Transverse colon (tissue), 4 donors: ENCODE results near the gene KLHL29. TPM values are rescaled to one million over a fixed set of nuclear protein-coding genes. Genes with fewer than 3 reads are reported as not detected.

ENCODE experiments used
- DNase-seq: peaks from one replicate; pipeline ENCODE4 v3.0.0-alpha.2; 2019
- H3K27ac ChIP-seq, 4 donors: fragments of 200-600 bp; sonication (generic); 2 replicates each; pipeline ENCODE4 v1.5.1; 2016 to 2018; ENCODE audit warnings: inconsistent platforms in 4 of 4
- H3K27me3 ChIP-seq: fragments of 200-600 bp; sonication (generic); 2 replicates; pipeline ENCODE4 v1.5.1; 2017; ENCODE audit warnings: inconsistent platforms
- H3K36me3 ChIP-seq, 4 donors: fragments of 200-600 bp; sonication (generic); 2 replicates each; pipeline ENCODE4 v1.5.1; 2017 to 2019; ENCODE audit warnings: inconsistent platforms in 4 of 4
- H3K4me1 ChIP-seq, 4 donors: fragments of 200-600 bp; sonication (generic); 2 replicates each; pipeline ENCODE4 v1.5.1; 2017 to 2020; ENCODE audit warnings: inconsistent platforms in 4 of 4
- H3K4me3 ChIP-seq, 4 donors: fragments of 200-600 bp; sonication (generic); 1 replicate in 1 of 4; 2 replicates in 3 of 4; pipeline versions ENCODE4 v1.5.1 to v1.6.1; 2017 to 2019; ENCODE audit warnings: inconsistent platforms in 4 of 4
- H3K9me3 ChIP-seq, 2 donors: fragments of 200-600 bp; sonication (generic); 2 replicates each; pipeline ENCODE4 v1.5.1; 2017 to 2019; ENCODE audit warnings: inconsistent platforms in 2 of 2
- CTCF ChIP-seq, 5 experiments: fragments of 200-600 bp in 3 of 5; fragments of 450-650 bp in 2 of 5; sonication (generic) in 3 of 5; IDR thresholded peaks; 1 replicate in 2 of 5; 2 replicates in 3 of 5; pipeline ENCODE4 v1.5.1; 2016 to 2017; ENCODE audit warnings: antibody characterized with exemption in 5 of 5, inconsistent platforms in 3 of 5, mild to moderate bottlenecking in 2 of 5, moderate library complexity in 1 of 5
- EP300 ChIP-seq: sonication (generic); formaldehyde crosslinking; IDR thresholded peaks from one replicate; pipeline ENCODE4 v1.6.1; 2017; ENCODE audit warnings: antibody characterized with exemption, low read depth
- POLR2A ChIP-seq: fragments of 450-650 bp; IDR thresholded peaks from one replicate; pipeline ENCODE4 v1.6.1; 2016; ENCODE audit warnings: antibody characterized with exemption, mild to moderate bottlenecking, moderate library complexity
- POLR2AphosphoS5 ChIP-seq, 3 donors: sonication (generic); formaldehyde crosslinking; IDR thresholded peaks; one replicate each; pipeline ENCODE4 v1.6.1; 2016; ENCODE audit warnings: antibody characterized with exemption in 3 of 3
- whole genome bisulfite sequencing, 2 donors: methylation state at CpG; one replicate each; pipeline ENCODE4 v1.1.5; 2018; ENCODE audit warnings: low coverage in 1 of 2; 5-methylcytosine and 5-hydroxymethylcytosine counted together
- in situ Hi-C, 4 donors: fragments of 200-750 bp; cut with MboI; loops; one replicate each; pipeline versions ENCODE4 v1.15.0 to v1.15.1; 2017; ENCODE audit warnings: low sequenced_read_pairs in 3 of 4, low pct_ligation_motif_present in 1 of 4, low pct_unique_long_range_greater_than_20kb in 1 of 4
- intact Hi-C: fragments of 100-400 bp; cut with DNase I; formaldehyde crosslinking; loops from one replicate; pipeline ENCODE4 v1.15.1; 2023; ENCODE audit warnings: low total_unique reads
- total RNA-seq, 4 donors: library from RNA; depleted of rRNA; stranded (reverse); fragments of >200 nt; gene quantifications; one replicate each; pipeline ENCODE4 v1.1.0, GENCODE V29; 2016

Gene KLHL29
- total RNA-seq: 10 to 100 TPM in 1 of 4 donors, 1 to 10 TPM in 3; 3.3 to 16.5 (median 5.8) TPM

GRCh38 chr2:23384551-23385343, at the start of gene KLHL29:
Gene KLHL29 (plus strand): TSS chr2:23385179. CDS start chr2:23562197, 177,018 bp downstream.
- H3K27me3 ChIP-seq: peaks cover 34% of the 10 kb centered on the region
- no peaks in the 10 kb centered on the region for H3K9me3 ChIP-seq
- H3K27ac ChIP-seq: peak within 1 kb of the TSS; percentile 81 to 88 (median 84)
- peaks cover 0 to 33% (median 22%) of the 10 kb centered on the region in 4 donors for H3K4me1 ChIP-seq
- no peak for TF ChIP-seq CTCF (IDR thresholded peaks at IDR 0.05)
- TF ChIP-seq POLR2A: no peak
- no peak for TF ChIP-seq EP300
- peak; percentile 86 to 94 (median 90) for TF ChIP-seq POLR2AphosphoS5 (IDR thresholded peaks at IDR 0.05)
- in situ Hi-C loops (no loop called here), intact Hi-C loops (loop anchor here (10.0 kb wide), 1 partner anchor 240 kb away; no protein-coding TSS in a partner anchor)
- WGBS, 2 donors: 6% methylated on average over 44 of the region's 91 CpGs; no CpG with 5 or more reads in 1 of the 2 donors
- no peaks in the 10 kb centered on the region for H3K36me3 ChIP-seq
- H3K4me3 ChIP-seq: peak within 1 kb of the TSS; percentile 52 to 82 (median 62)
- peak; percentile 85 for DNase-seq

GRCh38 chr2:23335550-23335949, 49.4 kb upstream of the KLHL29 start:
- no peak overlapping the region for H3K27ac ChIP-seq
- 95% methylated on average over 2 of the region's 2 CpGs; no CpG with 5 or more reads in 1 of the 2 donors for WGBS, 2 donors
- DNase-seq: no peak
- H3K4me1 ChIP-seq: peaks cover 0 to 4% (median 0%) of the 10 kb centered on the region in 4 donors
- no peak overlapping the region for H3K4me3 ChIP-seq
- intact Hi-C loops (no loop called here), in situ Hi-C loops (loop anchor here in 2 of 4 donors (25.0 kb wide), 1 partner anchor 973 kb away; no protein-coding TSS in a partner anchor)
- H3K9me3 ChIP-seq: no peaks in the 10 kb centered on the region
- H3K27me3 ChIP-seq: no peaks in the 10 kb centered on the region
- no peak for TF ChIP-seq POLR2AphosphoS5 (IDR thresholded peaks at IDR 0.05)
- no peak for TF ChIP-seq CTCF (IDR thresholded peaks at IDR 0.05)
- TF ChIP-seq POLR2A: no peak
- no peak for TF ChIP-seq EP300
- H3K36me3 ChIP-seq: no peaks in the 10 kb centered on the region

- whole genome bisulfite sequencing, 2 donors: 69 to 75% methylated on average over 2 to 3 of the region's 3 CpGs
- Histone ChIP-seq H3K9me3 (no peaks in the 10 kb centered on the region), H3K4me1 (no peaks in the 10 kb centered on the region), H3K27ac (no peak overlapping the region), H3K4me3 (no peak overlapping the region), H3K27me3 (no peaks in the 10 kb centered on the region), H3K36me3 (no peaks in the 10 kb centered on the region)
- intact Hi-C loops (no loop called here), in situ Hi-C loops (loop anchor here in 2 of 4 donors (25.0 kb wide), 1 partner anchor 980 kb away; no protein-coding TSS in a partner anchor)
- DNase-seq: no peak
- TF ChIP-seq POLR2A (no peak), POLR2AphosphoS5 (IDR thresholded peaks at IDR 0.05) (no peak), CTCF (IDR thresholded peaks at IDR 0.05) (no peak), EP300 (no peak)
These were observed 42.9 kb upstream of the KLHL29 start for GRCh38 chr2:23342075-23342474.

- Histone ChIP-seq H3K9me3 (no peaks in the 10 kb centered on the region), H3K27me3 (no peaks in the 10 kb centered on the region), H3K4me3 (no peak overlapping the region), H3K4me1 (peaks cover 0 to under 1% (median 0%) of the 10 kb centered on the region in 4 donors), H3K36me3 (no peaks in the 10 kb centered on the region), H3K27ac (no peak overlapping the region)
- in situ Hi-C loops: loop anchor here in 2 of 4 donors (25.0 kb wide), 1 partner anchor 984 kb away; no protein-coding TSS in a partner anchor
- no peak for DNase-seq
- intact Hi-C loops: no loop called here
- TF ChIP-seq EP300 (no peak), CTCF (IDR thresholded peaks at IDR 0.05) (no peak), POLR2AphosphoS5 (IDR thresholded peaks at IDR 0.05) (no peak)
- 62 to 83% methylated on average over 3 to 4 of the region's 4 CpGs for WGBS, 2 donors
These were observed 39.0 kb upstream of the KLHL29 start for GRCh38 chr2:23346029-23346428.
